NCI-H187 treated with DMSO at 0.1 percent for 48 hours (cell line): ENCODE data around the gene KRTAP5-11.
A peak's percentile ranks its signal among the peaks of the same experiment; 100 is the strongest.
"Not testable (repeated sequence)": the region's sequence is repeated elsewhere in the genome, so short reads cannot be mapped to it uniquely, and the experiment has no call there.

Source experiments
- DNase-seq: peaks from one replicate; lab custom pipeline; 2025; lab: John Stamatoyannopoulos, UW

KRTAP5-11 gene

GRCh38 chr11:71581826-71582225, 849 bp downstream of the KRTAP5-11 start:
- no peak for DNase-seq

- DNase-seq = peak; percentile 22
Observed at GRCh38 chr11:71580057-71581003, 2.3 kb downstream of the KRTAP5-11 start.

- not testable (repeated sequence) for DNase-seq
Observed at GRCh38 chr11:71579513-71579912, 3.2 kb downstream of the KRTAP5-11 start.

- no peak for DNase-seq
Observed at GRCh38 chr11:71577469-71578004, 5.1 kb downstream of the KRTAP5-11 start.

- not testable (repeated sequence) for DNase-seq
Observed at GRCh38 chr11:71576688-71577465, 5.8 kb downstream of the KRTAP5-11 start.

GRCh38 chr11:71575723-71576424, 6.8 kb downstream of the KRTAP5-11 start:
- no peak for DNase-seq

GRCh38 chr11:71574418-71574817, 8.3 kb downstream of the KRTAP5-11 start:
- no peak for DNase-seq

GRCh38 chr11:71572811-71573210, 9.9 kb downstream of the KRTAP5-11 start:
- no peak for DNase-seq

- DNase-seq = not testable (repeated sequence)
Observed at GRCh38 chr11:71571101-71571850, 11.4 kb downstream of the KRTAP5-11 start.

- no peak for DNase-seq
Observed at GRCh38 chr11:71568704-71569349, 13.8 kb downstream of the KRTAP5-11 start.

- DNase-seq = not testable (repeated sequence)
Observed at GRCh38 chr11:71567633-71568032, 15.0 kb downstream of the KRTAP5-11 start.

GRCh38 chr11:71566626-71567599, 15.8 kb downstream of the KRTAP5-11 start:
- not testable (repeated sequence) for DNase-seq

GRCh38 chr11:71566081-71566620, 16.5 kb downstream of the KRTAP5-11 start:
- no peak for DNase-seq

GRCh38 chr11:71565263-71565662, 17.4 kb downstream of the KRTAP5-11 start, which contains the start of gene KRTAP5-10:
KRTAP5-10 (plus strand) TSS chr11:71565563; CDS start chr11:71565588, 25 bp downstream.
- DNase-seq = no peak

GRCh38 chr11:71564430-71564829, 18.2 kb downstream of the KRTAP5-11 start:
- DNase-seq = no peak

GRCh38 chr11:71563406-71563805, 19.3 kb downstream of the KRTAP5-11 start:
- DNase-seq = no peak

GRCh38 chr11:71562120-71562519, 20.6 kb downstream of the KRTAP5-11 start:
- no peak for DNase-seq

GRCh38 chr11:71558996-71559395, 23.7 kb downstream of the KRTAP5-11 start:
- no peak for DNase-seq

GRCh38 chr11:71557257-71557656, 25.4 kb downstream of the KRTAP5-11 start:
- DNase-seq = no peak
